SK-N-SH (cell line): ENCODE data around the gene ST6GALNAC2.
"Not testable (repeated sequence)": the region's sequence is repeated elsewhere in the genome, so short reads cannot be mapped to it uniquely, and the experiment has no call there.

ENCODE experiments used
- CTCF ChIP-seq: fragments of 200-600 bp; sonication (generic); IDR thresholded peaks from 2 replicates; pipeline ENCODE4 v1.6.1; 2017; ENCODE audit warnings: antibody characterized with exemption, mild to moderate bottlenecking, moderate library complexity
- EZH2phosphoT487 ChIP-seq: fragments of 200-600 bp; sonication (generic); IDR thresholded peaks from 2 replicates; pipeline ENCODE4 v1.6.1; 2017; ENCODE audit warnings: low read depth, mixed run types, mild to moderate bottlenecking, antibody characterized with exemption, moderate library complexity, borderline replicate concordance
- POLR2AphosphoS5 ChIP-seq: IDR thresholded peaks from 2 replicates; pipeline ENCODE4 v1.6.1; 2012; ENCODE audit warnings: low read depth, low read length
- RFX5 ChIP-seq: IDR thresholded peaks from 2 replicates; pipeline ENCODE4 v1.6.1; 2012; ENCODE audit warnings: mild to moderate bottlenecking, improper control_type of control experiment, low read length
- SIN3A ChIP-seq: IDR thresholded peaks from 2 replicates; pipeline ENCODE4 v1.6.1; 2012; ENCODE audit warnings: low read depth, mild to moderate bottlenecking, low read length, moderate library complexity, borderline replicate concordance
- SMC3 ChIP-seq: IDR thresholded peaks from 2 replicates; pipeline ENCODE4 v1.6.1; 2012; ENCODE audit warnings: low read depth, low read length, improper control_type of control experiment
- YY1 ChIP-seq: IDR thresholded peaks from 2 replicates; pipeline ENCODE4 v1.4.0; 2012; ENCODE audit warnings: low read depth, mild to moderate bottlenecking

- TF ChIP-seq SIN3A, RFX5, YY1, CTCF, SMC3, POLR2AphosphoS5, EZH2phosphoT487: not testable (repeated sequence)
Observed at GRCh38 chr17:76611080-76611749, 25.6 kb upstream of the ST6GALNAC2 start.
